H1 (cell line): ENCODE data around the gene PDE1C. TPM values are rescaled to one million over a fixed set of nuclear protein-coding genes. Genes with fewer than 3 reads are reported as not detected.

Source experiments
- CTCF ChIA-PET: fragments of 300-600 bp; sonication (Branson Sonifier 250); formaldehyde crosslinking; loops from one replicate; lab custom pipeline; 2021; ENCODE audit not compliant: partially characterized antibody; lab: Charles Lee
- POLR2A ChIA-PET: fragments of 300-600 bp; sonication (Branson Sonifier 250); formaldehyde crosslinking; loops from one replicate; lab custom pipeline; 2021; ENCODE audit warnings: inconsistent platforms; ENCODE audit not compliant: partially characterized antibody; lab: Charles Lee
- DNase-seq, 2 experiments: peaks; one replicate each; pipeline versions ENCODE4 v3.0.0 to v3.0.0-alpha.2; 2010 to 2022; ENCODE audit warnings: low spot score in 2 of 2, low read depth in 1 of 2, mixed read lengths in 1 of 2
- FAIRE-seq: peaks from 2 replicates; lab custom pipeline; 2011; peaks lifted over from hg19 to GRCh38; lab: Jason Lieb, UNC
- H2AFZ ChIP-seq: 2 replicates; pipeline ENCODE4 v1.8.1; 2012; ENCODE audit warnings: low read length, inconsistent platforms
- H2AK5ac ChIP-seq: 2 replicates; pipeline ENCODE4 v1.6.1; 2013; ENCODE audit warnings: low read depth, low read length
- H2BK120ac ChIP-seq: replicated peaks from 2 replicates; pipeline ENCODE3; 2013; ENCODE audit warnings: low read depth, low read length, inconsistent platforms
- H2BK12ac ChIP-seq: 2 replicates; pipeline ENCODE4 v1.6.1; 2013; ENCODE audit warnings: low read depth, low read length
- H2BK15ac ChIP-seq: 2 replicates; pipeline ENCODE4 v1.6.1; 2013; ENCODE audit warnings: low read length
- H2BK20ac ChIP-seq: 2 replicates; pipeline ENCODE4 v1.6.1; 2013; ENCODE audit warnings: low read length
- H2BK5ac ChIP-seq: 2 replicates; pipeline ENCODE4 v1.6.1; 2013; ENCODE audit warnings: low read depth, low read length
- H3K14ac ChIP-seq: 2 replicates; pipeline ENCODE4 v1.6.1; 2013; ENCODE audit warnings: inconsistent platforms; ENCODE audit not compliant: insufficient read length
- H3K18ac ChIP-seq: 2 replicates; pipeline ENCODE4 v1.6.1; 2013; ENCODE audit warnings: low read length; ENCODE audit errors: extremely low read depth
- H3K23ac ChIP-seq: 2 replicates; pipeline ENCODE4 v1.6.1; 2013; ENCODE audit warnings: inconsistent platforms; ENCODE audit not compliant: insufficient read length
- H3K23me2 ChIP-seq: 2 replicates; pipeline ENCODE4 v1.6.1; 2013; ENCODE audit warnings: low read depth, low read length
- H3K27ac ChIP-seq: 2 replicates; pipeline ENCODE4 v1.6.1; 2011; ENCODE audit warnings: low read depth, low read length, inconsistent platforms
- H3K27me3 ChIP-seq, 4 experiments: replicated peaks in 1 of 4; 1 replicate in 1 of 4; 2 replicates in 3 of 4; pipeline versions ENCODE4 v1.6.1 to v1.8.1; 2011 to 2013; ENCODE audit warnings: low read length in 3 of 4, mild to moderate bottlenecking in 3 of 4, inconsistent platforms in 2 of 4, mixed read lengths in 2 of 4, moderate library complexity in 1 of 4; ENCODE audit not compliant: control insufficient read depth in 3 of 4, insufficient read depth in 3 of 4; ENCODE audit errors: extremely low read depth in 1 of 4
- H3K36me3 ChIP-seq, 4 experiments: 2 replicates each; pipeline versions ENCODE4 v1.6.1 to v1.8.1; 2011 to 2013; ENCODE audit warnings: mild to moderate bottlenecking in 4 of 4, low read length in 3 of 4, moderate library complexity in 2 of 4, control low read depth in 1 of 4, inconsistent platforms in 1 of 4; ENCODE audit not compliant: insufficient read depth in 4 of 4, control insufficient read depth in 2 of 4
- H3K4ac ChIP-seq: replicated peaks from 2 replicates; pipeline ENCODE3; 2013; ENCODE audit warnings: low read length, low read depth, mixed read lengths, inconsistent platforms; ENCODE audit not compliant: insufficient read length
- H3K4me1 ChIP-seq, 4 experiments: replicated peaks in 1 of 4; 1 replicate in 1 of 4; 2 replicates in 3 of 4; pipeline versions ENCODE4 v1.6.1 to v1.8.1; 2011 to 2013; ENCODE audit warnings: low read length in 3 of 4, inconsistent platforms in 2 of 4, mixed read lengths in 1 of 4; ENCODE audit not compliant: insufficient read depth in 4 of 4, control insufficient read depth in 3 of 4
- H3K4me2 ChIP-seq, 2 experiments: 2 replicates each; pipeline versions ENCODE4 v1.6.1 to v1.8.1; 2011 to 2013; ENCODE audit warnings: low read depth in 2 of 2, low read length in 2 of 2, control low read depth in 1 of 2, inconsistent platforms in 1 of 2, mild to moderate bottlenecking in 1 of 2; ENCODE audit not compliant: insufficient read depth in 1 of 2
- H3K4me3 ChIP-seq, 4 experiments: fragments of 200-600, 300-600 bp in 1 of 4; sonication (generic), shearing (Covaris generic), sonication (Bioruptor Twin) in 1 of 4; 2 replicates each; pipeline versions ENCODE4 v1.5.1 to v1.8.1; 2011 to 2016; ENCODE audit warnings: low read length in 4 of 4, low read depth in 3 of 4, control low read depth in 2 of 4, inconsistent platforms in 2 of 4, mild to moderate bottlenecking in 2 of 4, mixed read lengths in 1 of 4, moderate library complexity in 1 of 4; ENCODE audit not compliant: insufficient read depth in 2 of 4; ENCODE audit errors: extremely low read depth in 1 of 4
- H3K56ac ChIP-seq: replicated peaks from 2 replicates; pipeline ENCODE3; 2013; ENCODE audit warnings: low read depth, mild to moderate bottlenecking, mixed read lengths, low read length, inconsistent platforms; ENCODE audit not compliant: insufficient read length
- H3K79me1 ChIP-seq: 2 replicates; pipeline ENCODE4 v1.6.1; 2013; ENCODE audit warnings: low read depth, low read length, control low read depth
- H3K79me2 ChIP-seq, 2 experiments: 2 replicates each; pipeline versions ENCODE4 v1.6.1 to v1.8.1; 2012 to 2013; ENCODE audit warnings: low read length in 2 of 2, mild to moderate bottlenecking in 2 of 2, inconsistent platforms in 1 of 2; ENCODE audit not compliant: insufficient read depth in 2 of 2, control insufficient read depth in 1 of 2
- H3K9ac ChIP-seq, 4 experiments: replicated peaks in 1 of 4; 1 replicate in 1 of 4; 2 replicates in 3 of 4; pipeline versions ENCODE4 v1.6.1 to v1.8.1; 2011 to 2013; ENCODE audit warnings: low read depth in 3 of 4, low read length in 3 of 4, control low read depth in 2 of 4, mild to moderate bottlenecking in 2 of 4, moderate library complexity in 2 of 4, inconsistent platforms in 1 of 4; ENCODE audit errors: extremely low read depth in 1 of 4
- H3K9me3 ChIP-seq, 2 experiments: 2 replicates each; pipeline versions ENCODE4 v1.6.1 to v1.8.1; 2012 to 2013; ENCODE audit warnings: mild to moderate bottlenecking in 2 of 2, moderate library complexity in 2 of 2, control low read depth in 1 of 2, inconsistent platforms in 1 of 2, low read depth in 1 of 2, low read length in 1 of 2, mixed read lengths in 1 of 2; ENCODE audit not compliant: insufficient read depth in 2 of 2
- H4K20me1 ChIP-seq, 2 experiments: replicated peaks in 1 of 2; 2 replicates each; pipeline versions ENCODE3 to v1.8.1; 2011 to 2013; ENCODE audit warnings: inconsistent platforms in 2 of 2, low read length in 2 of 2, mild to moderate bottlenecking in 1 of 2; ENCODE audit not compliant: insufficient read depth in 2 of 2, control insufficient read depth in 1 of 2
- H4K5ac ChIP-seq: 2 replicates; pipeline ENCODE4 v1.6.1; 2013; ENCODE audit warnings: low read length, low read depth, mixed read lengths, inconsistent platforms; ENCODE audit not compliant: insufficient read length
- H4K8ac ChIP-seq: 2 replicates; pipeline ENCODE4 v1.8.0; 2013; ENCODE audit warnings: mild to moderate bottlenecking, moderate library complexity, low read length, inconsistent platforms; ENCODE audit not compliant: insufficient read depth; ENCODE audit errors: extremely low read depth
- H4K91ac ChIP-seq: replicated peaks from 2 replicates; pipeline ENCODE3; 2013; ENCODE audit warnings: low read length, mixed read lengths, inconsistent platforms; ENCODE audit not compliant: insufficient read length
- ASH2L ChIP-seq: fragments of 200-600, 300-600 bp; sonication (generic); IDR thresholded peaks from one replicate; pipeline ENCODE4 v1.7.1; 2017; ENCODE audit warnings: low read length
- BCL11A ChIP-seq, 2 experiments: IDR thresholded peaks; one replicate each; pipeline ENCODE4 v1.6.1; 2011; ENCODE audit warnings: low read depth in 2 of 2, low read length in 2 of 2, mild to moderate bottlenecking in 2 of 2
- CBX5 ChIP-seq: fragments of 300-800, 300-1000 bp; sonication (generic); IDR thresholded peaks from 2 replicates; pipeline ENCODE4 v1.7.1; 2016; ENCODE audit warnings: antibody characterized with exemption, low read length, low read depth
- GABPA ChIP-seq: IDR thresholded peaks from 2 replicates; pipeline ENCODE4 v1.6.1; 2011; ENCODE audit warnings: mild to moderate bottlenecking, low read length, moderate library complexity, borderline replicate concordance; ENCODE audit not compliant: insufficient read depth
- GTF2F1 ChIP-seq: IDR thresholded peaks from 2 replicates; pipeline ENCODE4 v1.6.1; 2012; ENCODE audit warnings: low read depth, low read length, improper control_type of control experiment, borderline replicate concordance
- HDAC2 ChIP-seq, 2 experiments: fragments of 300-600 bp in 1 of 2; sonication (generic) in 1 of 2; IDR thresholded peaks; 2 replicates each; pipeline ENCODE4 v1.6.1; 2011 to 2012; ENCODE audit warnings: low read depth in 2 of 2, low read length in 2 of 2, mild to moderate bottlenecking in 2 of 2, moderate library complexity in 2 of 2, borderline replicate concordance in 1 of 2, inconsistent platforms in 1 of 2
- HDAC6 ChIP-seq: IDR thresholded peaks from one replicate; pipeline ENCODE4 v1.7.1; 2012; ENCODE audit warnings: low read depth, mild to moderate bottlenecking, inconsistent platforms, low read length, moderate library complexity
- KDM5A ChIP-seq: fragments of 200-600 bp; IDR thresholded peaks from 2 replicates; pipeline ENCODE4 v1.7.1; 2012; ENCODE audit warnings: mild to moderate bottlenecking, low read length, inconsistent platforms, mixed read lengths
- NANOG ChIP-seq: IDR thresholded peaks from 2 replicates; pipeline ENCODE4 v1.6.1; 2011; ENCODE audit warnings: low read length, low read depth, mild to moderate bottlenecking, inconsistent platforms; ENCODE audit not compliant: insufficient read depth, poor library complexity, severe bottlenecking
- POLR2AphosphoS5 ChIP-seq: IDR thresholded peaks from 2 replicates; pipeline ENCODE4 v1.6.1; 2011; ENCODE audit warnings: low read depth, low read length
- RBBP5 ChIP-seq: IDR thresholded peaks from 2 replicates; pipeline ENCODE4 v1.7.1; 2012; ENCODE audit warnings: low read depth, mild to moderate bottlenecking, inconsistent platforms, low read length, moderate library complexity, borderline replicate concordance
- SUZ12 ChIP-seq: fragments of 200-600 bp; sonication (generic); IDR thresholded peaks from 2 replicates; pipeline ENCODE4 v1.6.1; 2012; ENCODE audit warnings: mild to moderate bottlenecking, inconsistent platforms, low read length, moderate library complexity, mixed read lengths
- TAF7 ChIP-seq: optimal IDR thresholded peaks from 2 replicates; pipeline ENCODE3; 2011; ENCODE audit warnings: low read depth, mild to moderate bottlenecking, inconsistent platforms, low read length, moderate library complexity, borderline replicate concordance
- TCF12 ChIP-seq: IDR thresholded peaks from 2 replicates; pipeline ENCODE4 v1.6.1; 2011; ENCODE audit warnings: low read depth, mild to moderate bottlenecking, low read length
- ZNF274 ChIP-seq: IDR thresholded peaks from 2 replicates; pipeline ENCODE4 v1.7.0; 2012; ENCODE audit warnings: low read length, borderline replicate concordance; ENCODE audit errors: extremely low read depth
- WGBS, 2 experiments: shearing (Covaris generic) in 1 of 2; methylation state at CpG; one replicate each; pipeline versions ENCODE4 v1.1.6 to v1.1.7; 2013 to 2015; ENCODE audit warnings: low lambda C conversion rate in 2 of 2, mixed read lengths in 2 of 2, inconsistent platforms in 1 of 2, low coverage in 1 of 2, missing lambda C conversion rate in 1 of 2; ENCODE audit not compliant: insufficient replicate concordance in 2 of 2, insufficient coverage in 1 of 2, insufficient read length in 1 of 2; ENCODE audit errors: extremely low coverage in 1 of 2, missing lambda C conversion rate in 1 of 2; 5-methylcytosine and 5-hydroxymethylcytosine counted together
- polyA plus RNA-seq, 7 experiments: library from polyadenylated mRNA; depleted of rRNA in 3 of 7; stranded (reverse) in 5 of 7; unstranded in 2 of 7; fragments of >200 nt in 5 of 7; fragments of 200-250 nt in 2 of 7; gene quantifications; 1 replicate in 5 of 7; 2 replicates in 1 of 7; 4 replicates in 1 of 7; pipeline versions ENCODE4 v1.2.1 to v1.2.3, GENCODE V29; 2011 to 2013; ENCODE audit warnings: missing spikeins in 2 of 7, mixed read lengths in 2 of 7
- total RNA-seq: library from RNA; stranded (reverse); fragmentation: NEBNext Ultra II Directional; extraction: Animal tissue kit (Norgen Biotek cat#: 25700); gene quantifications from 2 replicates; pipeline ENCODE4 v1.2.1, GENCODE V29; 2021

The PDE1C gene
- total and polyA plus RNA-seq, 2 of the 8 experiments (the other 6 are each of a cell fraction or from before 2014, with no cell fraction given): 0.11 to 1.1 TPM

DNA sequence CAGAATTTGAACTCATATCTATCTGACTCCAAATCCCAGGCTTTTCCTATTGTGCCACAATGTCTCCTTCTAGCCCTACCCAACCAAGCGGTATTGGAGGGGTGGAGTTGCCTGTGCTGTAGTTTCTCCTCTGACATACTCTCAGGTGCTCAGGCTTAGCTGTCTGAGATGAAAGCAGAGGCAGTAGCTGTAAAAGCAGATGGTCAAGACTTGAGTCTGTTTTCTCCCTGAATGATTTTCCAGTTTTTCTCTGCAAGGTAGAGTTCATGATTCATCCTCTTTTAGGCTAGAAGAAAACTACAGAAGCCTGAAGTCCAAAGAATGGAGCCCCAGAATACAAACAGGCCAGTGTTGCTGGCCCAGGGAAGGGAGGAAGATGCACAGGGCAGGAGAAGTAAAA lies 130.0 kb downstream of the PDE1C start:
- WGBS, 2 experiments: 76% methylated on average over 1 of the region's 1 CpG; no CpG with 5 or more reads in 1 of the 2 experiments
- H4K8ac ChIP-seq: no peak overlapping the region
- no peaks in the 10 kb centered on the region for H4K20me1 ChIP-seq
- no peaks in the 10 kb centered on the region for H3K36me3 ChIP-seq
- H3K79me2 ChIP-seq: no peaks in the 10 kb centered on the region
- no peak overlapping the region for H4K91ac ChIP-seq
- H3K14ac ChIP-seq: no peak overlapping the region
- no peak overlapping the region for H2BK5ac ChIP-seq
- no peaks in the 10 kb centered on the region for H3K79me1 ChIP-seq
- POLR2A ChIA-PET: no interaction called here
- H3K23me2 ChIP-seq: no peaks in the 10 kb centered on the region; the same call in 1 of the 2 replicates
- H3K4ac ChIP-seq: no peak overlapping the region
- no peaks in the 10 kb centered on the region for H3K27me3 ChIP-seq
- no peak for DNase-seq
- no peak overlapping the region for H2AK5ac ChIP-seq
- H3K9ac ChIP-seq: no peak overlapping the region
- no peaks in the 10 kb centered on the region for H3K9me3 ChIP-seq
- no peak overlapping the region for H3K4me2 ChIP-seq
- no peak overlapping the region for H3K23ac ChIP-seq
- H4K5ac ChIP-seq: no peak overlapping the region
- no peak overlapping the region for H2BK12ac ChIP-seq
- no peak overlapping the region for H3K18ac ChIP-seq
- H3K56ac ChIP-seq: no peak overlapping the region
- H3K27ac ChIP-seq: no peak overlapping the region
- no peak overlapping the region; the same call in 1 of the 2 replicates for H2BK15ac ChIP-seq
- H3K4me1 ChIP-seq: no peaks in the 10 kb centered on the region
- no peak overlapping the region for H2BK20ac ChIP-seq
- FAIRE-seq: no peak
- H2AFZ ChIP-seq: no peak overlapping the region
- no peak overlapping the region for H3K4me3 ChIP-seq
- H2BK120ac ChIP-seq: no peak overlapping the region
- CTCF ChIA-PET: no interaction called here
- TF ChIP-seq HDAC6: no peak
- no peak for TF ChIP-seq RBBP5
- TF ChIP-seq NANOG: no peak
- TF ChIP-seq SUZ12: no peak
- TF ChIP-seq TCF12: no peak
- no peak for TF ChIP-seq ASH2L
- no peak for TF ChIP-seq POLR2AphosphoS5
- TF ChIP-seq GABPA: no peak
- TF ChIP-seq TAF7: no peak
- TF ChIP-seq GTF2F1: no peak
- TF ChIP-seq BCL11A (IDR thresholded peaks at IDR 0.05; ENCODE audit: low read depth in 2 of 2, low read length in 2 of 2): no peak
- no peak for TF ChIP-seq CBX5
- TF ChIP-seq ZNF274: no peak
- TF ChIP-seq KDM5A: no peak
- no peak for TF ChIP-seq HDAC2 (IDR thresholded peaks at IDR 0.05; ENCODE audit: borderline replicate concordance in 1 of 2, low read depth in 2 of 2, low read length in 2 of 2)
